Middle frontal gyrus (tissue), 1 donor: ENCODE data around the gene BAIAP3.

Experiments
- DNase-seq: peaks from one replicate; pipeline ENCODE4 v3.0.0-alpha.2; 2015; ENCODE audit warnings: low spot score; ENCODE audit errors: extremely low spot score

The BAIAP3 gene

GRCh38 chr16:1299868-1300203 lies 33.6 kb upstream of the BAIAP3 start:
- DNase-seq, result no peak

- no peak for DNase-seq
Measured at GRCh38 chr16:1300664-1301476, 32.6 kb upstream of the BAIAP3 start.

GRCh38 chr16:1301562-1301961 lies 31.9 kb upstream of the BAIAP3 start:
- no peak for DNase-seq

- no peak for DNase-seq
Measured at GRCh38 chr16:1305823-1306222, 27.6 kb upstream of the BAIAP3 start.

- no peak for DNase-seq
Measured at GRCh38 chr16:1306334-1306733, 27.1 kb upstream of the BAIAP3 start.

GRCh38 chr16:1308036-1308976 lies 25.1 kb upstream of the BAIAP3 start:
- DNase-seq, result no peak

GRCh38 chr16:1308977-1309885 lies 24.2 kb upstream of the BAIAP3 start, which contains the start of gene UBE2I:
Gene UBE2I (plus strand): TSS chr16:1309636. CDS start chr16:1314031, 4,395 bp downstream.
- peak; percentile 96 for DNase-seq

- DNase-seq, result no peak
Measured at GRCh38 chr16:1309888-1310831, 23.3 kb upstream of the BAIAP3 start.

GRCh38 chr16:1310832-1311200 lies 22.6 kb upstream of the BAIAP3 start:
- no peak for DNase-seq

- DNase-seq, result no peak
Measured at GRCh38 chr16:1311212-1311737, 22.2 kb upstream of the BAIAP3 start.

GRCh38 chr16:1311738-1312466 lies 21.5 kb upstream of the BAIAP3 start:
- no peak for DNase-seq

- no peak for DNase-seq
Measured at GRCh38 chr16:1312467-1312816, 21.0 kb upstream of the BAIAP3 start.

GRCh38 chr16:1312903-1313302 lies 20.5 kb upstream of the BAIAP3 start:
- no peak for DNase-seq

GRCh38 chr16:1313721-1314369 lies 19.6 kb upstream of the BAIAP3 start:
- DNase-seq, result no peak

- no peak for DNase-seq
Measured at GRCh38 chr16:1314399-1315068, 18.9 kb upstream of the BAIAP3 start.

GRCh38 chr16:1315081-1316032 lies 18.1 kb upstream of the BAIAP3 start:
- DNase-seq, result no peak

GRCh38 chr16:1316033-1316405 lies 17.4 kb upstream of the BAIAP3 start:
- DNase-seq, result no peak
